Measurements from ENCODE around the gene FAM24B.

The FAM24B gene

DNA sequence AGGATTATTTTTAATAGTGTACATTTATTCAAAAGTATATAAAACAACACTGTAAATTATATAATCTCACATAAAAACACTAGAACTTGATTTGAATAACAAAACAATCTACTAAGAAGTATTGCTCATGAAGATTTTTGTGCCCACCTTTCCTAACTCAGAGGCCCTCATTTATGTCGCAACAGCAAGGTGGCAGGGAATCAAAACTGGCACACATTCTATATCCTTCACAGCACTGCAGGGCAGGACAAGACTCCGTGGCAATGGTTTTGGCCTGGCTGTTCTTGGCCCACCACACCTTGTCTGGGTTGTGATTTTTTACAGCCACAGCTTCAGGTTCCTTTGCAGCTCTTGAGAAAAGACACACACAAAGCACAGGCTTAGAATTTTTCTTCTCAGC is 30.3 kb downstream of the FAM24B start:
- no peak for FAIRE-seq
- TF ChIP-seq POU2F2 (IDR thresholded peaks at IDR 0.05; ENCODE audit: low read depth, low read length) (no peak), POLR2AphosphoS5 (IDR thresholded peaks at IDR 0.05; ENCODE audit: low read depth, low read length) (no peak)
- DNase-seq (ENCODE audit: insufficient read length, low spot score), result no peak

DNA sequence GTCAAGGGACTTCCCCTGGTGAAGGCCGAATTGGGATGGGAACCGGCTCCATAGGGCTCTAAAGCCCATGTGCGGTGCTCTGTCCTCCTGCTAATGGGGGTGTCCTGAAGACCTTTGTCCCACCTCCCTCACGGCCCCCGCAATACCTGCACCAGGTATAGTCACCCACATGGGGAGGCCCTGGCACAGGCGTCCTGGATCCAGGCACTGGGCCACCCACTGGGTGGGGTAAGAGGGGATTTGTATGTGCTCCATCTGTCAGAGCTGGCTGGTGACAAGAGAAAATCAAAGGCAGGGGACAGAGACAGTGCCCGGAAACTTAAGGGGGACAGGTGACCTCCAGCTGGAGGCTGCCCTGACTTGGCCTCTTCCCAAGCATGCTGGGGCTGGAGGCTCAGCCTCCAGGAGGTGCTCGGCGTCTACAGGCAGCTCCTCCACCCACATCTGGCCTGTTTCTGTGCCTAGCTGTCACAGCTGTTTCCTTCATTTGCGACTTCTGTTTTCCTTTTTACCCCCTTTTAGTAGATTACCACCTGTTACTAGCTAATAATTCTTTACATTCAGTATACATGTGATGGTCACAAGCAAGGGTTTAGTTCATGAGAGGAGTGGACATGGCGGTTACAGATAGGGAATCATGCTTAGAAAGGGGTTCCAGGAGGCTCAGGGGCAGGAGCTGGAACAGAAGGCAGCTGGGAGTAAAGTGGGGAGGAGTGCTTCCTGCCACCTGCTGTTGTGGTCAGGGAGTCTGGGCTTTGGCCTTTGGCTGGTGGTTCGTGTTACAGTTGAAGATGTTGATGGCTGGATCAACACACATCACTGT is 31.4 kb downstream of the FAM24B start:
- DNase-seq (ENCODE audit: insufficient read length, low spot score), result no peak
- no peak for FAIRE-seq
- TF ChIP-seq TAF1 (IDR thresholded peaks at IDR 0.05; ENCODE audit: low read depth, low read length) (no peak), POLR2AphosphoS5 (IDR thresholded peaks at IDR 0.05; ENCODE audit: low read depth, low read length) (no peak), POLR2A (IDR thresholded peaks at IDR 0.05; ENCODE audit: low read depth, low read length) (no peak), PAX5 (IDR thresholded peaks at IDR 0.05; ENCODE audit: insufficient read depth, low read length, severe bottlenecking) (no peak)

DNA sequence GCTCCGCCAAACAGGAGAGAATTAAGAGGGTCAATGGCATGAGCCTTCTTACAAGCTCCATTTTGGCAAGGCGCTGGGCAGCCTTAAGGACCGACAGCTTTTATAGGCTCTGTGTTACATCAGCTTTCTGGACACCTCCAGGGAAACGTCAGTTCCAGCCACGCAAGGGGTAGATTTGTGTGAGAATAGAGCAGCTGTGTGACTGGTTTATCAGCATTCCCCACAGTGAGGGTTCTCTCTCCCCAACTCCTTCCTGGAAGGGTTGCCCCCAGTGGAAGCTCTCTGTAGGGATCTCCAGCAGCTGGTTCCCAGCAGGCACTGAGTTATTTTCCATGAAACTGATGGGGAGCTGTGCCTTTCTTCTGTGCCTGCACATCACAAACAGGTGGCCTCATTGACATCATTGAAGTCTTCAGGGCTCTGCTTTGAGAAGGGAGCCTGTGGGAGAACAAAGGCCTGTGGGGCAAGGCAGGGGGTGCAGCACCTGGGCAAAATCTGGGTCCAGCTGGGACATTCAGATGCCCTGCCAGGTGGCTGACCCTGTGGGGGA is 33.5 kb downstream of the FAM24B start, which contains the start of gene CUZD1:
TSS of gene CUZD1 (minus strand) at position 75 of the 550 bp plus-strand sequence. CDS start at position 61, 14 bp downstream.
- FAIRE-seq (no peak), DNase-seq (ENCODE audit: insufficient read length, low spot score) (no peak)
- TF ChIP-seq POLR2AphosphoS5 (IDR thresholded peaks at IDR 0.05; ENCODE audit: low read depth, low read length) (no peak), POU2F2 (IDR thresholded peaks at IDR 0.05; ENCODE audit: low read depth, low read length) (no peak), TAF1 (IDR thresholded peaks at IDR 0.05; ENCODE audit: low read depth, low read length) (no peak), SPI1 (IDR thresholded peaks at IDR 0.05; ENCODE audit: low read depth, low read length) (no peak), PAX5 (IDR thresholded peaks at IDR 0.05; ENCODE audit: insufficient read depth, low read length, severe bottlenecking) (no peak), POLR2A (IDR thresholded peaks at IDR 0.05; ENCODE audit: low read depth, low read length) (no peak)

DNA sequence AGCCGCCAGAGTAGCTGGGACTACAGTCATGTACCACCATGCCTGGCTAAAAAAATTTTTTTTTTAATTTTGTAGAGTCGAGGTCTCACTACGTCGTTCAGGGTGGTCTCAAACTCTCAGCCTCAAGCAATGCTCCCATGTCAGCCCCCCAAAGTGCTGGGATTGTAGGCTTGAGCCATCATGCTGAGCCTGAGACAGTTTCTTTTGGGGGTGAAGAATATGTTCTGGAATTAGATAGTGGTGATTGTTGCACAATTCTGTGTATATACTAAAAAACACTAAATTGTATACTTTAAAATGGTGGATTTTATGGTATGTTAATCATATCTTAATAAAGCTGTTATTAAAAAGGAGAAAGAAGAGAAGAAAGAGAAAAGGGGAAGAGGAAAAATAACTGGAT is 35.2 kb downstream of the FAM24B start:
- TF ChIP-seq POU2F2 (IDR thresholded peaks at IDR 0.05; ENCODE audit: low read depth, low read length) (no peak), POLR2A (IDR thresholded peaks at IDR 0.05; ENCODE audit: low read depth, low read length) (no peak), POLR2AphosphoS5 (IDR thresholded peaks at IDR 0.05; ENCODE audit: low read depth, low read length) (no peak), PAX5 (IDR thresholded peaks at IDR 0.05; ENCODE audit: insufficient read depth, low read length, severe bottlenecking) (no peak), SPI1 (IDR thresholded peaks at IDR 0.05; ENCODE audit: low read depth, low read length) (no peak), TAF1 (IDR thresholded peaks at IDR 0.05; ENCODE audit: low read depth, low read length) (no peak)
- DNase-seq (ENCODE audit: insufficient read length, low spot score) (no peak), FAIRE-seq (no peak)

DNA sequence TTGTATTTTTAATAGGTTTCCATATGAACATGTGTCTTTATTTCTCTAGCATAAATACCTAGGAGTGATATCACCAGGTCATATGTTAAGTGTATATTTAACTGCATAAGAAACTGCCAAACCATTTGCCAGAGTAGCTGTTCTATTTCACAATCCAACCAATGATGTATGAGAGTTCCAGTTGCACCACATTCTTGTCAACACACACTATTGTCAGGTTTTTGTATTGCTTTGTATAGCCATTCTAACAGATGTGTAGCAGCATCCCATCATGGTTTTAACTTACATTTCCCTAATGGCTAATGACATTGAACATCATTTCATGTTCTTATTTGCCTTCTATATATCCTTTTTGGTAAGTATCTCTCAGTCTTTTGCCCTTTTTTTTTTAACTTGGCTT is 37.8 kb downstream of the FAM24B start:
- TF ChIP-seq POLR2AphosphoS5 (IDR thresholded peaks at IDR 0.05; ENCODE audit: low read depth, low read length), result no peak
- TF ChIP-seq POLR2A (IDR thresholded peaks at IDR 0.05; ENCODE audit: low read depth, low read length), result no peak
- TF ChIP-seq SPI1 (IDR thresholded peaks at IDR 0.05; ENCODE audit: low read depth, low read length), result no peak
- TF ChIP-seq TAF1 (IDR thresholded peaks at IDR 0.05; ENCODE audit: low read depth, low read length), result no peak
- TF ChIP-seq POU2F2 (IDR thresholded peaks at IDR 0.05; ENCODE audit: low read depth, low read length), result no peak
- TF ChIP-seq PAX5 (IDR thresholded peaks at IDR 0.05; ENCODE audit: insufficient read depth, low read length, severe bottlenecking), result no peak
- DNase-seq (ENCODE audit: insufficient read length, low spot score), result no peak
- no peak for FAIRE-seq

DNA sequence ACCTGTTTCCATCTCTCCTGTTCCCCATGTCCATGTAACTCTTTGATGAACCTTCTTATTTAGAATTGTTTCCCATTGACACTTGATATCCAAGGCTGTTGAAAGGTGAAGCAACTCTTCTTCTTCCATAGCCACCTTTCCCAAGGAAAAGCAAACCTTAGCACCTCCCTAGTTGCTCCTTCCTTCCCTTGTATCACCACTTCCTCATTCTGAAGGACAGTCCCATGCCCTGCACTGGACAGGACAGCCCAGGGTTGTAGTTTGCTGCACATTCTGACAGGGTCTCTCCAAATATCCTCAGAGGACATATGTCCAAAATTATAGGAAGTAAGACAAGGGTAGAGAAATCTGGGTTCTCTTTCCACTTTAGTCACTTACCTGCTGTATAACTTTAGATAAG is 39.9 kb downstream of the FAM24B start:
- FAIRE-seq, result no peak
- TF ChIP-seq PAX5 (IDR thresholded peaks at IDR 0.05; ENCODE audit: insufficient read depth, low read length, severe bottlenecking) (no peak), SPI1 (IDR thresholded peaks at IDR 0.05; ENCODE audit: low read depth, low read length) (peak; percentile 57)
- no peak for DNase-seq (ENCODE audit: insufficient read length, low spot score)

DNA sequence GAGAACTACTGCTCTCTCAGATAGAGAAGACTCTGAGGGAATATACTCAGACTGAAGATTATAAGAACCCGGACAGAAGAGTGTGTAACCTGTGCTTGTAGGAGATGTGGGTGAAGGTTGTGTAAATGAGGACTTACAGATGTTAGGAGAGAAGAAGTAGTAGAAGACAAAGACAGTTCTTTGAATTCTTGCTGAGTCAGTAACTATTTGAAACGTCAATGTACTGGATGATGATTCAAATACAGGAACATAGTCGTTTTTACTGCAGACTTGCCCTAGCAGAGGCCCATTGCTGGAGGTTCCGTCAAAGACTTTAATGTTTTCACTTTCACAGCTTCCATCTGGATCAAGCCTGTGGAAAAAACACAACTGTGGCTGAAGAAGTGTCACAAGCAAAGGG is 40.5 kb downstream of the FAM24B start:
- DNase-seq (ENCODE audit: insufficient read length, low spot score), result no peak

DNA sequence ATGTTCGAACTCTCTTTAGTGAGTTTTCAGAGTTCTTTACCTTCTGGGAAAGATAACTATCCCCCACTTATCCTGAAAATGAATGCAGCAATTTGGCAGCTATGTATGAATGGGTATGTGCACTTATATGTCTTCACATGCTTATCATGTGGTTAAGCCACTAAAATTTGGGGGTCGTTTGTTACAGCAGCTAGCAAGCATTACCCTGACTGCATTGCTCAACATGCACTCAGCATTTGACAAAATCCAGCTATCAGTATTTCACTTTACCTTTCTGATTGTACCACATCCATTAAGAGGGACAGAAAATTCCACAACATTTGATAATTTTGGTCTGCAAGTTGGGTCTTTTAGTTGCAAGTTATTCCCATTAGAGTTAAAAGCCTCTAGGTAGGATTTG is 43.5 kb downstream of the FAM24B start:
- no peak for DNase-seq (ENCODE audit: insufficient read length, low spot score)

More for the DNA sequence above, 40.5 kb downstream of the FAM24B start:
- no peak for FAIRE-seq
- no peak for TF ChIP-seq POU2F2 (IDR thresholded peaks at IDR 0.05; ENCODE audit: low read depth, low read length)

DNA sequence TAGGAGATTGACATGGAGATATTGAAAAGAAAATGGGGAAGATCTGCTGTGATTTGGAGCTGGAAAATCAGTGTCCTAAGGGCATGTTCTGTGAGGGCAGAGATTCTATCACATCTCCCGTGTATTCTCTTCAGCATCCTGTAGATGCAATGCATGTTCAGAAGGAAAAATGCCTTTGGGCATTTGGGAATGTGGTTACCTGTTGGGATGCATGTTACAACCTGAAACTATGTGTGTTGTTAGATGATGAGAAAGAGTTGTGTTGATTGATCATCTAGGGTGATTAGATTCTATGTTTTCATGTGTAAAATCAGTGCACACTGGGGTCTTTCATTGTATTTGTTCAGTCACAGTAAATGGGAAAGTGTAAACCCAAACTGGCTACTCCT is 48.4 kb downstream of the FAM24B start:
- DNase-seq (ENCODE audit: insufficient read length, low spot score), result no peak
- FAIRE-seq, result no peak
- no peak for TF ChIP-seq POU2F2 (IDR thresholded peaks at IDR 0.05; ENCODE audit: low read depth, low read length)
- TF ChIP-seq POLR2AphosphoS5 (IDR thresholded peaks at IDR 0.05; ENCODE audit: low read depth, low read length), result no peak
- no peak for TF ChIP-seq PAX5 (IDR thresholded peaks at IDR 0.05; ENCODE audit: insufficient read depth, low read length, severe bottlenecking)
- no peak for TF ChIP-seq TAF1 (IDR thresholded peaks at IDR 0.05; ENCODE audit: low read depth, low read length)
- TF ChIP-seq POLR2A (IDR thresholded peaks at IDR 0.05; ENCODE audit: low read depth, low read length), result no peak
- no peak for TF ChIP-seq SPI1 (IDR thresholded peaks at IDR 0.05; ENCODE audit: low read depth, low read length)

More for the DNA sequence above, 43.5 kb downstream of the FAM24B start:
- no peak for TF ChIP-seq PAX5 (IDR thresholded peaks at IDR 0.05; ENCODE audit: insufficient read depth, low read length, severe bottlenecking)
- TF ChIP-seq POU2F2 (IDR thresholded peaks at IDR 0.05; ENCODE audit: low read depth, low read length), result no peak
- TF ChIP-seq SPI1 (IDR thresholded peaks at IDR 0.05; ENCODE audit: low read depth, low read length), result no peak
- no peak for TF ChIP-seq TAF1 (IDR thresholded peaks at IDR 0.05; ENCODE audit: low read depth, low read length)
- TF ChIP-seq POLR2A (IDR thresholded peaks at IDR 0.05; ENCODE audit: low read depth, low read length), result no peak
- no peak for TF ChIP-seq POLR2AphosphoS5 (IDR thresholded peaks at IDR 0.05; ENCODE audit: low read depth, low read length)
- no peak for FAIRE-seq

DNA sequence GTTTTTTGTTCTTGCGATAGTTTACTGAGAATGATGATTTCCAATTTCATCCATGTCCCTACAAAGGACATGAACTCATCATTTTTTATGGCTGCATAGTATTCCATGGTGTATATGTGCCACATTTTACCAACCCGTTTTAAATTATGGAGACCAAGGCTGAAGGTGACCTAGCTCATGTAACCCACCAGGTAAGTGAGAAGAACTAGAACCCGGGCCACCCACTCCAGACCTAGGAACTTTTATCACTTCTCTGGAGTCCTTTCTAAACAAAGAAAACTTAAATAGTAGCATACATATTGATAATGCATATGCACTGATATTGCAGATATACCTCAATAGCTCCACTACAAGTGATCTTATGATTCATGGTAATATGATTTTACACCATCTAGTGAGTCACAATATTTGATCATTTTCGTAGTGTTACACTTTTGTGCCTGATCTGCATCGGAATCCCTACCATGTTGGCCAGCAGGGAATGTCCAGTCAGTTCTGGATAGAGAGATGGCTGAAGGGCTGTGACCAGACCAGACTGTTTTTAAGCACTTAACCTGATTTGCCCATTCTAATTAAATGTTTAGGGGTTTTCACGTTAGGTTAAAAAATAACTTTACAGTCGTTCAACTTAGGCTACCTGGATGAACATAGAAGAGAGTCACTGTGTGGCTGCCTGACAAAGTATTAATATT is 49.0 kb downstream of the FAM24B start:
- TF ChIP-seq POLR2A (IDR thresholded peaks at IDR 0.05; ENCODE audit: low read depth, low read length), result no peak
- TF ChIP-seq PAX5 (IDR thresholded peaks at IDR 0.05; ENCODE audit: insufficient read depth, low read length, severe bottlenecking), result no peak
- TF ChIP-seq TAF1 (IDR thresholded peaks at IDR 0.05; ENCODE audit: low read depth, low read length), result no peak
- no peak for TF ChIP-seq SPI1 (IDR thresholded peaks at IDR 0.05; ENCODE audit: low read depth, low read length)
- no peak for TF ChIP-seq POU2F2 (IDR thresholded peaks at IDR 0.05; ENCODE audit: low read depth, low read length)
- FAIRE-seq, result no peak

More for the DNA sequence above, 49.0 kb downstream of the FAM24B start:
- no peak for DNase-seq (ENCODE audit: insufficient read length, low spot score)
